Dermis microvascular lymphatic vessel endothelial cell (primary cell): ENCODE results near the gene COCH. TPM values are rescaled to one million over a fixed set of nuclear protein-coding genes. Genes with fewer than 3 reads are reported as not detected.
"Not testable (repeated sequence)": the region's sequence is repeated elsewhere in the genome, so short reads cannot be mapped to it uniquely, and the experiment has no call there.

Experiments
- DNase-seq, 2 donors: peaks; one replicate each; pipeline versions ENCODE4 v3.0.0 to v3.0.0-alpha.2; 2010; ENCODE audit warnings: low read depth in 2 of 2
- total RNA-seq: library from RNA; depleted of rRNA; stranded (reverse); fragments of >200 nt; gene quantifications from 2 replicates; pipeline ENCODE4 v1.2.1, GENCODE V29; 2014

The COCH gene
- total RNA-seq, 1 donor from 2014 or later: 1.5 TPM

- DNase-seq: no peak
These were observed 834 bp downstream of the COCH start for GRCh38 chr14:30874999-30875787.

GRCh38 chr14:30875788-30876053 is 1.4 kb downstream of the COCH start:
- DNase-seq: no peak

- no peak for DNase-seq
These were observed 2.3 kb downstream of the COCH start for GRCh38 chr14:30876692-30877091.

- no peak for DNase-seq
These were observed 8.1 kb downstream of the COCH start for GRCh38 chr14:30882431-30882830.

GRCh38 chr14:30883508-30884294 is 9.3 kb downstream of the COCH start:
- no peak for DNase-seq

GRCh38 chr14:30884901-30885300 is 10.5 kb downstream of the COCH start:
- DNase-seq: no peak

- DNase-seq: no peak
These were observed 11.7 kb downstream of the COCH start for GRCh38 chr14:30885840-30886740.

- DNase-seq: no peak
These were observed 14.3 kb downstream of the COCH start for GRCh38 chr14:30888480-30889243.

GRCh38 chr14:30889244-30889594 is 14.9 kb downstream of the COCH start:
- DNase-seq: no peak

GRCh38 chr14:30893819-30894218 is 19.5 kb downstream of the COCH start:
- no peak for DNase-seq

GRCh38 chr14:30894923-30895515 is 20.7 kb downstream of the COCH start:
- DNase-seq: no peak

GRCh38 chr14:30896435-30896834 is 22.1 kb downstream of the COCH start:
- DNase-seq: no peak

GRCh38 chr14:30897121-30897520 is 22.8 kb downstream of the COCH start:
- DNase-seq: not testable (repeated sequence)

- DNase-seq: no peak
These were observed 29.1 kb downstream of the COCH start for GRCh38 chr14:30903285-30904124.

GRCh38 chr14:30906752-30907658 is 32.6 kb downstream of the COCH start:
- peak; percentile 26 to 35 for DNase-seq

GRCh38 chr14:30907659-30908057 is 33.3 kb downstream of the COCH start:
- no peak for DNase-seq

- DNase-seq: no peak
These were observed 34.5 kb downstream of the COCH start for GRCh38 chr14:30908826-30909225.

- no peak for DNase-seq
These were observed 40.5 kb downstream of the COCH start for GRCh38 chr14:30914812-30915211.

- DNase-seq: no peak
These were observed 41.2 kb downstream of the COCH start for GRCh38 chr14:30915596-30915995.
